B cell (primary cell): ENCODE results near the gene PIGR. TPM values are rescaled to one million over a fixed set of nuclear protein-coding genes. Genes with fewer than 3 reads are reported as not detected.

ENCODE experiments used
- ATAC-seq: fragments of 200-7000 bp; cut with Tn5 transposase; one replicate; pipeline ENCODE4 v1.10.0; 2021; ENCODE audit warnings: low read depth, mild to moderate bottlenecking, moderate number of reproducible peaks, moderate library complexity
- CTCF ChIA-PET: fragments of 350-600 bp; sonication (Branson Sonifier 250); formaldehyde crosslinking; loops from one replicate; lab custom pipeline; 2021; ENCODE audit warnings: antibody characterized with exemption, inconsistent platforms; lab: Charles Lee
- POLR2A ChIA-PET: fragments of 350-600 bp; sonication (Branson Sonifier 250); formaldehyde crosslinking; loops from one replicate; lab custom pipeline; 2021; ENCODE audit warnings: antibody characterized with exemption; lab: Charles Lee
- DNase-seq: peaks from one replicate; pipeline ENCODE4 v3.0.0; 2013
- H2AFZ ChIP-seq: 2 replicates; pipeline ENCODE4 v1.6.1; 2012; ENCODE audit warnings: mild to moderate bottlenecking, low read depth, low read length; ENCODE audit not compliant: insufficient read depth, poor library complexity, severe bottlenecking
- H3K27ac ChIP-seq, 2 donors: 1 replicate in 1 of 2; 2 replicates in 1 of 2; pipeline ENCODE4 v1.5.1; 2012 to 2013; ENCODE audit warnings: low read length in 2 of 2, mild to moderate bottlenecking in 2 of 2, moderate library complexity in 1 of 2
- H3K27me3 ChIP-seq, 4 experiments: fragments of 200-600 bp in 1 of 4; sonication (generic) in 1 of 4; replicated peaks in 1 of 4; 1 replicate in 2 of 4; 2 replicates in 2 of 4; pipeline versions ENCODE4 v1.6.1 to v1.7.0; 2013 to 2016; ENCODE audit warnings: low read length in 3 of 4, mild to moderate bottlenecking in 2 of 4, mixed read lengths in 1 of 4, moderate library complexity in 1 of 4; ENCODE audit not compliant: insufficient read depth in 4 of 4, control insufficient read depth in 3 of 4; ENCODE audit errors: control extremely low read depth in 1 of 4
- H3K36me3 ChIP-seq, 2 experiments: replicated peaks in 1 of 2; 1 replicate in 1 of 2; 2 replicates in 1 of 2; pipeline versions ENCODE4 v1.6.1 to v1.7.1; 2013; ENCODE audit warnings: low read length in 1 of 2; ENCODE audit not compliant: insufficient read depth in 2 of 2, control insufficient read depth in 1 of 2; ENCODE audit errors: control extremely low read depth in 1 of 2, extremely low read depth in 1 of 2
- H3K4me1 ChIP-seq, 2 donors: fragments of 200-600 bp in 1 of 2; sonication (generic) in 1 of 2; 1 replicate in 1 of 2; 2 replicates in 1 of 2; pipeline versions ENCODE4 v1.5.1 to v1.6.1; 2013 to 2017; ENCODE audit warnings: low read length in 2 of 2; ENCODE audit not compliant: control insufficient read depth in 2 of 2, insufficient read depth in 2 of 2
- H3K4me2 ChIP-seq: replicated peaks from 2 replicates; pipeline ENCODE3; 2012; ENCODE audit warnings: mild to moderate bottlenecking, low read depth, low read length; ENCODE audit not compliant: poor library complexity, severe bottlenecking
- H3K4me3 ChIP-seq, 5 experiments: fragments of 200-600 bp in 1 of 5; sonication (generic) in 1 of 5; 1 replicate in 3 of 5; 2 replicates in 2 of 5; pipeline versions ENCODE4 v1.5.1 to v1.7.0; 2011 to 2016; ENCODE audit warnings: low read length in 4 of 5, mild to moderate bottlenecking in 4 of 5, low read depth in 2 of 5, control low read depth in 1 of 5, moderate library complexity in 1 of 5; ENCODE audit not compliant: insufficient read depth in 1 of 5; ENCODE audit errors: control extremely low read depth in 1 of 5, extremely low read depth in 1 of 5
- H3K79me2 ChIP-seq: fragments of 200-600 bp; sonication (generic); one replicate; pipeline ENCODE4 v1.6.0; 2016; ENCODE audit warnings: low read length; ENCODE audit not compliant: control insufficient read depth, insufficient read depth
- H3K9ac ChIP-seq: fragments of 200-600 bp; sonication (generic); 2 replicates; pipeline ENCODE4 v1.6.1; 2017; ENCODE audit warnings: mild to moderate bottlenecking, low read length, moderate library complexity
- H3K9me3 ChIP-seq, 3 donors: one replicate each; pipeline versions ENCODE4 v1.6.1 to v1.7.1; 2013; ENCODE audit warnings: low read length in 2 of 3; ENCODE audit not compliant: control insufficient read depth in 2 of 3, insufficient read depth in 1 of 3; ENCODE audit errors: control extremely low read depth in 1 of 3
- H4K20me1 ChIP-seq: 2 replicates; pipeline ENCODE4 v1.6.0; 2012; ENCODE audit warnings: mild to moderate bottlenecking, low read length; ENCODE audit not compliant: insufficient read depth, control insufficient read depth, poor library complexity, severe bottlenecking
- H3K27ac Mint-ChIP-seq: one replicate; pipeline ENCODE4 v1.8.0; 2021; ENCODE audit warnings: mixed read lengths
- H3K27me3 Mint-ChIP-seq: one replicate; pipeline ENCODE4 v1.8.0; 2021; ENCODE audit warnings: mixed read lengths
- H3K4me1 Mint-ChIP-seq: one replicate; pipeline ENCODE4 v1.8.0; 2021; ENCODE audit warnings: mixed read lengths
- H3K4me3 Mint-ChIP-seq: one replicate; pipeline ENCODE4 v1.8.0; 2021; ENCODE audit warnings: mixed read lengths
- H3K9me3 Mint-ChIP-seq: one replicate; pipeline ENCODE4 v1.8.0; 2022; ENCODE audit warnings: mixed read lengths; ENCODE audit not compliant: insufficient read depth
- CTCF ChIP-seq: fragments of 200-600 bp; IDR thresholded peaks from one replicate; pipeline ENCODE4 v1.8.0; 2022; ENCODE audit warnings: antibody characterized with exemption, mild to moderate bottlenecking
- EZH2 ChIP-seq: IDR thresholded peaks from 2 replicates; pipeline ENCODE4 v1.6.1; 2012; ENCODE audit warnings: borderline replicate concordance, low read depth, mild to moderate bottlenecking, moderate library complexity, low read length; ENCODE audit not compliant: insufficient read depth, poor library complexity, severe bottlenecking
- WGBS: methylation state at CpG from one replicate; pipeline ENCODE4 v1.1.5; 2013; ENCODE audit warnings: missing lambda C conversion rate; ENCODE audit not compliant: insufficient coverage; 5-methylcytosine and 5-hydroxymethylcytosine counted together
- intact Hi-C: fragments of 100-400 bp; cut with micrococcal nuclease; formaldehyde crosslinking; loops from one replicate; pipeline ENCODE4 v1.10.0; 2022
- polyA plus RNA-seq: library from polyadenylated mRNA; depleted of rRNA; stranded (reverse); fragments of >200 nt; gene quantifications from 2 replicates; pipeline ENCODE4 v1.2.3, GENCODE V29; 2012
- total RNA-seq, 2 donors: library from RNA; stranded (reverse); fragments of 120-200 nt in 1 of 2; gene quantifications; 1 replicate in 1 of 2; 2 replicates in 1 of 2; pipeline versions ENCODE4 v1.2.3 to v1.2.4, GENCODE V29; 2013 to 2022

PIGR gene
- total and polyA plus RNA-seq, 2 donors (not counting 1 experiment from before 2014, with no cell fraction given): 0.31 to 1.1 TPM

GRCh38 chr1:206883876-206884275, 62.4 kb downstream of the PIGR start:
- Histone ChIP-seq H4K20me1 (no peaks in the 10 kb centered on the region), H3K79me2 (no peaks in the 10 kb centered on the region), H3K4me2 (no peak overlapping the region), H3K9me3 (no peaks in the 10 kb centered on the region), H2AFZ (no peak overlapping the region), H3K9ac (no peak overlapping the region), H3K27ac (no peak overlapping the region), H3K4me3 (no peak overlapping the region), H3K4me1 (no peaks in the 10 kb centered on the region), H3K36me3 (peaks cover 0 to 1% of the 10 kb centered on the region in 2 experiments), H3K27me3 (no peaks in the 10 kb centered on the region)
- TF ChIP-seq CTCF (no peak), EZH2 (no peak)
- WGBS: 100% methylated on average over 1 of the region's 2 CpGs
- ChIA-PET POLR2A (no interaction called here), CTCF (interaction anchor here (0.7 to 1.7 kb wide), 12 partner anchors 9 to 157 kb away, joined by 3 to 6 read pairs (median 3); no protein-coding TSS in a partner anchor)
- DNase-seq (no peak), ATAC-seq (no peak)
- intact Hi-C loops: no loop called here
- no peaks in the 10 kb centered on the region for H3K9me3 Mint-ChIP-seq
- no peak overlapping the region for H3K4me3 Mint-ChIP-seq
- no peak overlapping the region for H3K27ac Mint-ChIP-seq
- no peaks in the 10 kb centered on the region for H3K4me1 Mint-ChIP-seq
- no peaks in the 10 kb centered on the region for H3K27me3 Mint-ChIP-seq

- ChIA-PET CTCF (interaction anchor here (0.6 to 1.7 kb wide), 9 partner anchors 10 to 1158 kb away, joined by 3 to 6 read pairs (median 4); no protein-coding TSS in a partner anchor), POLR2A (no interaction called here)
- ATAC-seq: no peak
These were observed 63.1 kb downstream of the PIGR start for GRCh38 chr1:206883160-206883559.

More at GRCh38 chr1:206883160-206883559, 63.1 kb downstream of the PIGR start:
- H3K36me3 ChIP-seq: peaks cover 0 to 1% of the 10 kb centered on the region in 2 experiments
- no peaks in the 10 kb centered on the region for H4K20me1 ChIP-seq
- TF ChIP-seq CTCF: no peak
- no peak for TF ChIP-seq EZH2
- H3K4me1 ChIP-seq: no peaks in the 10 kb centered on the region
- Mint-ChIP-seq H3K27ac (no peak overlapping the region), H3K27me3 (no peaks in the 10 kb centered on the region), H3K4me3 (no peak overlapping the region), H3K9me3 (peaks cover 5% of the 10 kb centered on the region), H3K4me1 (no peaks in the 10 kb centered on the region)
- no peaks in the 10 kb centered on the region for H3K27me3 ChIP-seq
- H3K4me2 ChIP-seq: no peak overlapping the region
- H3K79me2 ChIP-seq: no peaks in the 10 kb centered on the region
- H3K4me3 ChIP-seq: no peak overlapping the region
- DNase-seq: no peak
- H3K27ac ChIP-seq: no peak overlapping the region
- intact Hi-C loops: no loop called here
- H3K9me3 ChIP-seq: peaks cover 0 to 6% (median 2%) of the 10 kb centered on the region in 3 donors
- H2AFZ ChIP-seq: no peak overlapping the region
- no peak overlapping the region for H3K9ac ChIP-seq
- no CpG with 5 or more reads among the region's 1 CpG for WGBS
